Breast epithelium (tissue), 3 donors: Measurements from ENCODE around the gene ACTR2.
"Not testable (repeated sequence)": the region's sequence is repeated elsewhere in the genome, so short reads cannot be mapped to it uniquely, and the experiment has no call there.

Experiments used
- POLR2A ChIP-seq: fragments of 450-650 bp; IDR thresholded peaks from one replicate; pipeline ENCODE4 v1.6.1; 2016; ENCODE audit warnings: antibody characterized with exemption, mild to moderate bottlenecking, moderate library complexity
- TF ChIP-seq, protein P1 (sequence below), 3 donors: fragments of 450-650 bp; IDR thresholded peaks; one replicate each; pipeline ENCODE4 v1.5.1; 2016 to 2017; ENCODE audit warnings: antibody characterized with exemption in 3 of 3, mild to moderate bottlenecking in 3 of 3, moderate library complexity in 3 of 3

DNA sequence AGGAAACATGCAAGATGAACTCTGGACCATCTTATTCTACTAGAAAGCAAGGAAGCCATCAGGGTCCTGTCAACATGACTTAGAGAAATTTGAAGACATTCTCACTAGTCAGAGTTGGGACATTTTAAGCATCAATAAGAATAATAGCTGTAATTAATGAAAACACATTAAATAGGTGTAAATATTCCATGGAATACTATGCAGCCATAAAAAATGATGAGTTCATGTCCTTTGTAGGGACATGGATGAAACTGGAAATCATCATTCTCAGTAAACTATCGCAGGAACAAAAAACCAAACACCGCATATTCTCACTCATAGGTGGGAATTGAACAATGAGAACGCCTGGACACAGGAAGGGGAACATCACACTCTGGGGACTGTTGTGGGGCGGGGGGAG, 44.2 kb upstream of the ACTR2 start:
- TF ChIP-seq, protein P1, sequence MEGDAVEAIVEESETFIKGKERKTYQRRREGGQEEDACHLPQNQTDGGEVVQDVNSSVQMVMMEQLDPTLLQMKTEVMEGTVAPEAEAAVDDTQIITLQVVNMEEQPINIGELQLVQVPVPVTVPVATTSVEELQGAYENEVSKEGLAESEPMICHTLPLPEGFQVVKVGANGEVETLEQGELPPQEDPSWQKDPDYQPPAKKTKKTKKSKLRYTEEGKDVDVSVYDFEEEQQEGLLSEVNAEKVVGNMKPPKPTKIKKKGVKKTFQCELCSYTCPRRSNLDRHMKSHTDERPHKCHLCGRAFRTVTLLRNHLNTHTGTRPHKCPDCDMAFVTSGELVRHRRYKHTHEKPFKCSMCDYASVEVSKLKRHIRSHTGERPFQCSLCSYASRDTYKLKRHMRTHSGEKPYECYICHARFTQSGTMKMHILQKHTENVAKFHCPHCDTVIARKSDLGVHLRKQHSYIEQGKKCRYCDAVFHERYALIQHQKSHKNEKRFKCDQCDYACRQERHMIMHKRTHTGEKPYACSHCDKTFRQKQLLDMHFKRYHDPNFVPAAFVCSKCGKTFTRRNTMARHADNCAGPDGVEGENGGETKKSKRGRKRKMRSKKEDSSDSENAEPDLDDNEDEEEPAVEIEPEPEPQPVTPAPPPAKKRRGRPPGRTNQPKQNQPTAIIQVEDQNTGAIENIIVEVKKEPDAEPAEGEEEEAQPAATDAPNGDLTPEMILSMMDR (IDR thresholded peaks at IDR 0.05), result not testable (repeated sequence)
- TF ChIP-seq POLR2A, result not testable (repeated sequence)
